HepG2 (cell line): Measurements from ENCODE around the gene CAPN11. TPM values are rescaled to one million over a fixed set of nuclear protein-coding genes. Genes with fewer than 3 reads are reported as not detected.

Experiments
- BHLHE40 ChIP-seq: IDR thresholded peaks from 2 replicates; pipeline ENCODE4 v1.6.1; 2011; ENCODE audit warnings: low read length, improper control_type of control experiment
- FOXK2 ChIP-seq: fragments of 450-650 bp; IDR thresholded peaks from 2 replicates; pipeline ENCODE4 v1.6.1; 2016
- FOXO1 ChIP-seq: sonication (generic); formaldehyde crosslinking; IDR thresholded peaks from 2 replicates; pipeline ENCODE4 v1.4.0; 2020; ENCODE audit warnings: missing genetic modification reagents
- HDAC6 ChIP-seq: fragments of 200-600 bp; sonication (generic); IDR thresholded peaks from 2 replicates; pipeline ENCODE4 v1.7.0; 2017; ENCODE audit warnings: mild to moderate bottlenecking, antibody characterized with exemption, low read length, low read depth
- HNRNPLL ChIP-seq: fragments of 200-400 bp; formaldehyde crosslinking; IDR thresholded peaks from 2 replicates; pipeline ENCODE4 v1.6.1; 2017; ENCODE audit warnings: mild to moderate bottlenecking, low read depth, low read length; ENCODE audit not compliant: poor library complexity, severe bottlenecking
- MAZ ChIP-seq, 2 experiments: sonication (generic) in 1 of 2; formaldehyde crosslinking in 1 of 2; IDR thresholded peaks; 2 replicates each; pipeline versions ENCODE4 v1.5.0 to v1.6.1; 2012 to 2020; ENCODE audit warnings: low read depth in 2 of 2, mild to moderate bottlenecking in 2 of 2, borderline replicate concordance in 1 of 2, improper control_type of control experiment in 1 of 2, low read length in 1 of 2, missing genetic modification reagents in 1 of 2, moderate library complexity in 1 of 2
- SSRP1 ChIP-seq: IDR thresholded peaks from 2 replicates; pipeline ENCODE4 v1.6.1; 2016; ENCODE audit warnings: control low read depth
- TAF1 ChIP-seq: sonication (generic); formaldehyde crosslinking; IDR thresholded peaks from 2 replicates; pipeline ENCODE4 v1.4.0; 2020; ENCODE audit warnings: missing genetic modification reagents
- TARDBP ChIP-seq: sonication (generic); formaldehyde crosslinking; IDR thresholded peaks from 2 replicates; pipeline ENCODE4 v1.8.0; 2022; ENCODE audit warnings: mild to moderate bottlenecking, missing genetic modification reagents
- ZNF296 ChIP-seq: sonication (generic); formaldehyde crosslinking; conservative IDR thresholded peaks from 2 replicates; pipeline ENCODE4 v1.5.0; 2020; ENCODE audit warnings: mild to moderate bottlenecking, missing genetic modification reagents
- ZNF354B ChIP-seq: sonication (generic); formaldehyde crosslinking; IDR thresholded peaks from 2 replicates; pipeline ENCODE4 v1.8.0; 2022; ENCODE audit warnings: mild to moderate bottlenecking, missing genetic modification reagents
- ZNF441 ChIP-seq: sonication (generic); formaldehyde crosslinking; IDR thresholded peaks from 2 replicates; pipeline ENCODE4 v1.7.0; 2021; ENCODE audit warnings: missing genetic modification reagents, borderline replicate concordance
- ZNF510 ChIP-seq: sonication (generic); formaldehyde crosslinking; IDR thresholded peaks from 2 replicates; pipeline ENCODE4 v1.4.0; 2020; ENCODE audit warnings: low read depth, mild to moderate bottlenecking, missing genetic modification reagents
- ZNF549 ChIP-seq: sonication (generic); formaldehyde crosslinking; IDR thresholded peaks from 2 replicates; pipeline ENCODE4 v1.5.0; 2020; ENCODE audit warnings: missing genetic modification reagents
- ZNF644 ChIP-seq: IDR thresholded peaks from 2 replicates; pipeline ENCODE4 v1.6.1; 2016; ENCODE audit warnings: low read depth
- ZNF790 ChIP-seq: sonication (generic); formaldehyde crosslinking; IDR thresholded peaks from 2 replicates; pipeline ENCODE4 v1.8.0; 2022; ENCODE audit warnings: missing genetic modification reagents, mild to moderate bottlenecking, borderline replicate concordance
- ZNF816 ChIP-seq: sonication (generic); formaldehyde crosslinking; IDR thresholded peaks from 2 replicates; pipeline ENCODE4 v1.8.0; 2022; ENCODE audit warnings: missing genetic modification reagents, mild to moderate bottlenecking, borderline replicate concordance
- ZSCAN9 ChIP-seq: IDR thresholded peaks from 2 replicates; pipeline ENCODE4 v1.6.1; 2016; ENCODE audit warnings: borderline replicate concordance
- polyA plus RNA-seq, 8 experiments: library from polyadenylated mRNA; depleted of rRNA in 3 of 8; stranded (reverse) in 7 of 8; unstranded in 1 of 8; fragments of >200 nt; fragmentation: Illumina TruSeq in 4 of 8; extraction: Trizol in 4 of 8; gene quantifications; 2 replicates each; pipeline versions ENCODE4 v1.2.1 to v1.2.3, GENCODE V29; 2011 to 2016; ENCODE audit warnings: low read depth in 4 of 8, missing spikeins in 1 of 8, mixed read lengths in 1 of 8; ENCODE audit not compliant: insufficient read depth in 1 of 8
- total RNA-seq, 5 experiments: library from RNA; depleted of rRNA; stranded (reverse); fragments of >200 nt; fragmentation: Illumina TruSeq; extraction: Trizol; gene quantifications; 2 replicates each; pipeline ENCODE4 v1.2.3, GENCODE V29; 2016; ENCODE audit warnings: low read depth in 1 of 5
- TF ChIP-seq, protein P1 (sequence below): IDR thresholded peaks from 2 replicates; pipeline ENCODE4 v1.6.1; 2016; ENCODE audit warnings: missing genetic modification reagents, missing compliant biosample characterization
- TF ChIP-seq, protein P2 (sequence below): sonication (generic); formaldehyde crosslinking; conservative IDR thresholded peaks from 2 replicates; pipeline ENCODE4 v1.4.0; 2020; ENCODE audit warnings: missing genetic modification reagents
- TF ChIP-seq, protein P3 (sequence below): sonication (generic); formaldehyde crosslinking; IDR thresholded peaks from 2 replicates; pipeline ENCODE4 v1.4.0; 2020; ENCODE audit warnings: missing genetic modification reagents
- TF ChIP-seq, protein P4 (sequence below): sonication (generic); formaldehyde crosslinking; IDR thresholded peaks from 2 replicates; pipeline ENCODE4 v1.9.0; 2021; ENCODE audit warnings: missing genetic modification reagents, mild to moderate bottlenecking, borderline replicate concordance

Gene CAPN11
- total and polyA plus RNA-seq, 2 of the 13 experiments (the other 11 are each of a cell fraction or from before 2014, with no cell fraction given), result 0.07 to 0.11 TPM

DNA sequence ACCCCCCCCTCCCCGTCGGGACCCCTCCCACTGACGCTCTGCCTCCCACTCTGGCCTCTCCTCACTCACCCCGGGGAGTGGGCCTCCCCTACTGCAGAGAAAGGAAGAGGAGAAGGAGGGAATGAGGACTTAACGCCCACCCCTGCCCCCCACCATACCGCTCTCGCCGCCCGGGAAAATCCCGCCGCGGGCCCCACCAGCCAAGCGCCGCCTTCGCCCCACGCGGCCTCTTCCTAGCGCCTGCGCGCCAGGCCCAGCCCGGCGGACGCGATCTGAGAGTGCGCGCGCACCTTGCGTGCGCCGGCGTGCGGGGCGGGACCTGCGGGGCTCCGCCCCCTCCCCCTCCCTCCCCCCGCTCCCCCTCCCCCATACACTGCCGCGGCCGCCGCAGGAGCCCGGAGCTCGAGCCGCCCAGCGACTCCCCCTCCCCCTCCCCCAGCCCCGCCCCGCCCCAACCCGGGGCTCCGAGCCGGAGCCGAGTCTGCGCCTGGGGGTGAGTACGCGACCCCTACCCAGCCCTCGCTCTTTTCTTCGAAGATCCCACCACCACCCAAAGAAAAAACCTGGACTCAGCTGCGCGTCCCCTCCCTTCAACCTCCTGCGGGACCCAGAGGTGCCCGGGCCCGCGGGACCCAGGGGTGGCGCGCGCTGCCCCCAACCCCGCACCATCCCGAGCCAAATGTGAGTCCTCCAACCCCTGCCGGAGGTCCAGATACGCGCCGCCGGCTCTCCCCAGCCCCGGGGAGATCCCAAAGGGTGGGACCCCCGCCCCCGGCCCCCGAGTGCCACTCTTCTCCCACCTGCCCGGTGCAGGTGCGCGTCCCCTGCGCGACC, 31.2 kb upstream of the CAPN11 start, which contains the start of the genes MRPL14 and TMEM63B (continued):
- TF ChIP-seq TAF1, result peak; percentile 65
- TF ChIP-seq ZSCAN9, result no peak; the same call in 1 of the 2 replicates
- no peak for TF ChIP-seq TARDBP (CRISPR knock-in tag)
- peak; percentile 56; the same call in 1 of the 2 replicates for TF ChIP-seq MAZ (IDR thresholded peaks at IDR 0.05; ENCODE audit: borderline replicate concordance, low read depth, low read length)
- TF ChIP-seq MAZ (CRISPR knock-in tag; IDR thresholded peaks at IDR 0.05; ENCODE audit: low read depth), result peak; percentile 82
- TF ChIP-seq, protein P1, sequence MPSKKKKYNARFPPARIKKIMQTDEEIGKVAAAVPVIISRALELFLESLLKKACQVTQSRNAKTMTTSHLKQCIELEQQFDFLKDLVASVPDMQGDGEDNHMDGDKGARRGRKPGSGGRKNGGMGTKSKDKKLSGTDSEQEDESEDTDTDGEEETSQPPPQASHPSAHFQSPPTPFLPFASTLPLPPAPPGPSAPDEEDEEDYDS (CRISPR knock-in tag), result no peak; the same call in 1 of the 2 replicates
- TF ChIP-seq, protein P2, sequence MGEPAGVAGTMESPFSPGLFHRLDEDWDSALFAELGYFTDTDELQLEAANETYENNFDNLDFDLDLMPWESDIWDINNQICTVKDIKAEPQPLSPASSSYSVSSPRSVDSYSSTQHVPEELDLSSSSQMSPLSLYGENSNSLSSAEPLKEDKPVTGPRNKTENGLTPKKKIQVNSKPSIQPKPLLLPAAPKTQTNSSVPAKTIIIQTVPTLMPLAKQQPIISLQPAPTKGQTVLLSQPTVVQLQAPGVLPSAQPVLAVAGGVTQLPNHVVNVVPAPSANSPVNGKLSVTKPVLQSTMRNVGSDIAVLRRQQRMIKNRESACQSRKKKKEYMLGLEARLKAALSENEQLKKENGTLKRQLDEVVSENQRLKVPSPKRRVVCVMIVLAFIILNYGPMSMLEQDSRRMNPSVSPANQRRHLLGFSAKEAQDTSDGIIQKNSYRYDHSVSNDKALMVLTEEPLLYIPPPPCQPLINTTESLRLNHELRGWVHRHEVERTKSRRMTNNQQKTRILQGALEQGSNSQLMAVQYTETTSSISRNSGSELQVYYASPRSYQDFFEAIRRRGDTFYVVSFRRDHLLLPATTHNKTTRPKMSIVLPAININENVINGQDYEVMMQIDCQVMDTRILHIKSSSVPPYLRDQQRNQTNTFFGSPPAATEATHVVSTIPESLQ (CRISPR knock-in tag), result no peak
- no peak for TF ChIP-seq ZNF816 (CRISPR knock-in tag)
- no peak for TF ChIP-seq HDAC6
- no peak for TF ChIP-seq SSRP1 (CRISPR knock-in tag)
- TF ChIP-seq, protein P3, sequence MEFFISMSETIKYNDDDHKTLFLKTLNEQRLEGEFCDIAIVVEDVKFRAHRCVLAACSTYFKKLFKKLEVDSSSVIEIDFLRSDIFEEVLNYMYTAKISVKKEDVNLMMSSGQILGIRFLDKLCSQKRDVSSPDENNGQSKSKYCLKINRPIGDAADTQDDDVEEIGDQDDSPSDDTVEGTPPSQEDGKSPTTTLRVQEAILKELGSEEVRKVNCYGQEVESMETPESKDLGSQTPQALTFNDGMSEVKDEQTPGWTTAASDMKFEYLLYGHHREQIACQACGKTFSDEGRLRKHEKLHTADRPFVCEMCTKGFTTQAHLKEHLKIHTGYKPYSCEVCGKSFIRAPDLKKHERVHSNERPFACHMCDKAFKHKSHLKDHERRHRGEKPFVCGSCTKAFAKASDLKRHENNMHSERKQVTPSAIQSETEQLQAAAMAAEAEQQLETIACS (CRISPR knock-in tag), result peak; percentile 23; the same call in 1 of the 2 replicates
- TF ChIP-seq, protein P4, sequence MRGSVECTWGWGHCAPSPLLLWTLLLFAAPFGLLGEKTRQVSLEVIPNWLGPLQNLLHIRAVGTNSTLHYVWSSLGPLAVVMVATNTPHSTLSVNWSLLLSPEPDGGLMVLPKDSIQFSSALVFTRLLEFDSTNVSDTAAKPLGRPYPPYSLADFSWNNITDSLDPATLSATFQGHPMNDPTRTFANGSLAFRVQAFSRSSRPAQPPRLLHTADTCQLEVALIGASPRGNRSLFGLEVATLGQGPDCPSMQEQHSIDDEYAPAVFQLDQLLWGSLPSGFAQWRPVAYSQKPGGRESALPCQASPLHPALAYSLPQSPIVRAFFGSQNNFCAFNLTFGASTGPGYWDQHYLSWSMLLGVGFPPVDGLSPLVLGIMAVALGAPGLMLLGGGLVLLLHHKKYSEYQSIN (CRISPR knock-in tag), result no peak
- no peak for TF ChIP-seq ZNF549 (CRISPR knock-in tag)
- no peak for TF ChIP-seq ZNF296 (CRISPR knock-in tag)
- no peak for TF ChIP-seq ZNF790 (CRISPR knock-in tag)
- no peak; the same call in 1 of the 2 replicates for TF ChIP-seq FOXO1 (CRISPR knock-in tag)
- no peak for TF ChIP-seq ZNF441
- TF ChIP-seq HNRNPLL, result peak; percentile 63
- TF ChIP-seq ZNF354B (CRISPR knock-in tag), result no peak
- TF ChIP-seq ZNF644, result no peak
- TF ChIP-seq FOXK2, result no peak
- no peak for TF ChIP-seq BHLHE40
- TF ChIP-seq ZNF510 (CRISPR knock-in tag), result no peak
